Upper lobe of right lung (tissue), 1 donor: Measurements from ENCODE around the gene VWA8. TPM values are rescaled to one million over a fixed set of nuclear protein-coding genes. Genes with fewer than 3 reads are reported as not detected.
"Not testable (repeated sequence)": the region's sequence is repeated elsewhere in the genome, so short reads cannot be mapped to it uniquely, and the experiment has no call there.

Experiments used
- ATAC-seq: fragments of 200-7000 bp; cut with Tn5 transposase; one replicate; pipeline ENCODE4 v1.9.1; 2020; ENCODE audit warnings: mild to moderate bottlenecking, moderate library complexity
- DNase-seq: peaks from one replicate; pipeline ENCODE4 v3.0.0-alpha.2; 2020
- H3K27ac ChIP-seq: fragments of 200-600 bp; one replicate; pipeline ENCODE4 v1.8.0; 2022
- H3K27me3 ChIP-seq: fragments of 200-600 bp; one replicate; pipeline ENCODE4 v1.8.0; 2022; ENCODE audit warnings: mild to moderate bottlenecking
- H3K36me3 ChIP-seq: fragments of 200-600 bp; one replicate; pipeline ENCODE4 v1.8.0; 2022
- H3K4me1 ChIP-seq: fragments of 200-600 bp; one replicate; pipeline ENCODE4 v1.8.0; 2022
- H3K4me3 ChIP-seq: fragments of 200-600 bp; one replicate; pipeline ENCODE4 v1.8.0; 2022; ENCODE audit warnings: mild to moderate bottlenecking
- H3K9me3 ChIP-seq: fragments of 200-600 bp; one replicate; pipeline ENCODE4 v1.8.0; 2022
- intact Hi-C: fragments of 100-400 bp; cut with DNase I; formaldehyde crosslinking; loops from one replicate; pipeline ENCODE4 v1.11.0; 2022
- total RNA-seq: library from RNA; stranded (reverse); fragmentation: NEBNext Ultra II Directional; extraction: Animal tissue kit (Norgen Biotek cat#: 25700); gene quantifications from one replicate; pipeline ENCODE4 v1.2.1, GENCODE V29; 2021
- TF ChIP-seq, protein P1 (sequence below): fragments of 200-600 bp; IDR thresholded peaks from one replicate; pipeline ENCODE4 v1.8.0; 2022; ENCODE audit warnings: antibody characterized with exemption
- donor health status: DM: no; HTN: yes; CAD: no; lungs with severe emphysema.

VWA8 gene
- total RNA-seq, 1 donor from 2014 or later: 20.6 TPM

GRCh38 chr13:41954226-41954625, 6.7 kb downstream of the VWA8 start:
- ATAC-seq: no peak
- no peak overlapping the region for H3K4me3 ChIP-seq
- H3K27me3 ChIP-seq: no peaks in the 10 kb centered on the region
- H3K27ac ChIP-seq: no peak overlapping the region
- no peaks in the 10 kb centered on the region for H3K9me3 ChIP-seq
- peaks cover 9% of the 10 kb centered on the region for H3K4me1 ChIP-seq
- DNase-seq: no peak
- TF ChIP-seq, protein P1, sequence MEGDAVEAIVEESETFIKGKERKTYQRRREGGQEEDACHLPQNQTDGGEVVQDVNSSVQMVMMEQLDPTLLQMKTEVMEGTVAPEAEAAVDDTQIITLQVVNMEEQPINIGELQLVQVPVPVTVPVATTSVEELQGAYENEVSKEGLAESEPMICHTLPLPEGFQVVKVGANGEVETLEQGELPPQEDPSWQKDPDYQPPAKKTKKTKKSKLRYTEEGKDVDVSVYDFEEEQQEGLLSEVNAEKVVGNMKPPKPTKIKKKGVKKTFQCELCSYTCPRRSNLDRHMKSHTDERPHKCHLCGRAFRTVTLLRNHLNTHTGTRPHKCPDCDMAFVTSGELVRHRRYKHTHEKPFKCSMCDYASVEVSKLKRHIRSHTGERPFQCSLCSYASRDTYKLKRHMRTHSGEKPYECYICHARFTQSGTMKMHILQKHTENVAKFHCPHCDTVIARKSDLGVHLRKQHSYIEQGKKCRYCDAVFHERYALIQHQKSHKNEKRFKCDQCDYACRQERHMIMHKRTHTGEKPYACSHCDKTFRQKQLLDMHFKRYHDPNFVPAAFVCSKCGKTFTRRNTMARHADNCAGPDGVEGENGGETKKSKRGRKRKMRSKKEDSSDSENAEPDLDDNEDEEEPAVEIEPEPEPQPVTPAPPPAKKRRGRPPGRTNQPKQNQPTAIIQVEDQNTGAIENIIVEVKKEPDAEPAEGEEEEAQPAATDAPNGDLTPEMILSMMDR: no peak
- H3K36me3 ChIP-seq: no peaks in the 10 kb centered on the region
- intact Hi-C loops: no loop called here

- ATAC-seq: no peak
- TF ChIP-seq, protein P1: no peak
- H3K4me1 ChIP-seq: no peaks in the 10 kb centered on the region
- intact Hi-C loops: no loop called here
- H3K27me3 ChIP-seq: no peaks in the 10 kb centered on the region
- no peaks in the 10 kb centered on the region for H3K36me3 ChIP-seq
- DNase-seq: no peak
- H3K9me3 ChIP-seq: no peaks in the 10 kb centered on the region
- H3K4me3 ChIP-seq: no peak overlapping the region
- no peak overlapping the region for H3K27ac ChIP-seq
Measured at GRCh38 chr13:41952749-41953148, 8.2 kb downstream of the VWA8 start.

DNA sequence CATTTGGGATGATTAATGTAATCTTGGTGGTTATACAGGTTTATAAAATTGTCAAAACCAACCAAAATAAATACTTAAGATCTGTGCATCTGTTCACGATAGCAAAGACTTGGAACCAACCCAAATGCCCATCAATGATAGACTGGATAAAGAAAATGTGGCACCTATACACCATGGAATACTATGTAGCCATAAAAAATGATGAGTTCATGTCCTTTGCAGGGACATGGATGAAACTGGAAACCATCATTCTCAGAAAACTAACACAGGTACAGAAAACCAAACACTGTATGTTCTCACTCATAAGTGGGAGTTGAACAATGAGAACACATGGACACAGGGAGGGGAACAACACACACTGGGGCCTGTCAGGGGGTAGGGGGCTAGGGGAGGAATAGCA, 11.8 kb downstream of the VWA8 start:
- H3K36me3 ChIP-seq, H3K27me3 ChIP-seq, H3K4me3 ChIP-seq, ATAC-seq, H3K9me3 ChIP-seq, H3K4me1 ChIP-seq, DNase-seq, intact Hi-C loops, H3K27ac ChIP-seq: not testable (repeated sequence)

GRCh38 chr13:41945926-41946325, 15.0 kb downstream of the VWA8 start:
- no peak for DNase-seq
- Histone ChIP-seq H3K36me3 (no peaks in the 10 kb centered on the region), H3K4me3 (no peak overlapping the region), H3K4me1 (no peaks in the 10 kb centered on the region), H3K27ac (no peak overlapping the region), H3K9me3 (no peaks in the 10 kb centered on the region), H3K27me3 (no peaks in the 10 kb centered on the region)
- no peak for ATAC-seq
- intact Hi-C loops: no loop called here
- TF ChIP-seq, protein P1: no peak

- Histone ChIP-seq H3K4me3 (no peak overlapping the region), H3K4me1 (no peaks in the 10 kb centered on the region), H3K27ac (no peak overlapping the region), H3K27me3 (no peaks in the 10 kb centered on the region), H3K36me3 (no peaks in the 10 kb centered on the region), H3K9me3 (no peaks in the 10 kb centered on the region)
- DNase-seq (no peak), ATAC-seq (no peak)
- intact Hi-C loops: no loop called here
- TF ChIP-seq, protein P1: no peak
Measured at GRCh38 chr13:41944635-41945397, 16.1 kb downstream of the VWA8 start.

DNA sequence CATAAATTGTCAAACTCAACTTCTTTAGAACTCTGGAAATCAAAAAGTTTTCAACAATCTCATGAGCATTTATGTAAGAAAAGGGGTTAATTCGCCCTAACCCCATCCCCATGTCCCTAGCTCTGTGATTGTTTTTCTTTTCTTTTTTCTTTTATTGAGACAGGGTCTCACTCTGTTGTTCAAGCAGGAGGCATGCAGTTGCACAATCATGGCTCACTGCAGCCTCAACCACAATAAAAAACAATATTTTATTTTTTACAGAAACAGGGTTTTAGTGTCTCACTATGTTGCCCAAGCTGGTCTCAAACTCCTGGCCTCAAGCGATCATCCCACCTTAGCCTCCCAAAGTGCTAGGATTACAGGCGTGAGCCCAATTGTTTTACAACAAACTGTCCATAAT, 16.7 kb downstream of the VWA8 start:
- intact Hi-C loops: no loop called here
- Histone ChIP-seq H3K27ac (no peak overlapping the region), H3K4me1 (no peaks in the 10 kb centered on the region), H3K36me3 (no peaks in the 10 kb centered on the region), H3K4me3 (no peak overlapping the region), H3K27me3 (no peaks in the 10 kb centered on the region), H3K9me3 (no peaks in the 10 kb centered on the region)
- DNase-seq (no peak), ATAC-seq (no peak)
- TF ChIP-seq, protein P1: no peak
